K562 (cell line): ENCODE measurements around the gene MTMR12. TPM values are rescaled to one million over a fixed set of nuclear protein-coding genes. Genes with fewer than 3 reads are reported as not detected.

Source experiments
- ATAC-seq: fragments of 200-7000 bp; cut with Tn5 transposase; 3 replicates; pipeline ENCODE4 v1.9.1; 2020; ENCODE audit warnings: moderate library complexity
- BruUV-seq: library from RNA; stranded (reverse); fragments of 400-500 nt; replicated peaks from 2 replicates; lab custom pipeline; 2021; lab: Mats Ljungman, UMichigan
- CTCF ChIA-PET: fragments of 300-600 bp; formaldehyde crosslinking; extraction: SDS; loops from one replicate; lab custom pipeline; 2021; ENCODE audit warnings: low intra/inter-chr PET ratio; lab: Yijun Ruan, JAX
- POLR2A ChIA-PET: fragments of 300-600, 350-650 bp; sonication (Branson Sonifier 250); formaldehyde crosslinking; extraction: SDS; loops from one replicate; lab custom pipeline; 2021; ENCODE audit warnings: antibody characterized with exemption, inconsistent platforms; lab: Yijun Ruan, JAX
- DNase-seq, 4 experiments: peaks; one replicate each; pipeline versions ENCODE4 v3.0.0 to v3.0.0-alpha.2; 2011 to 2018; ENCODE audit warnings: low spot score in 3 of 4, mixed read lengths in 3 of 4; ENCODE audit errors: extremely low read depth in 1 of 4
- FAIRE-seq: peaks from 2 replicates; lab custom pipeline; 2011; peaks lifted over from hg19 to GRCh38; lab: Jason Lieb, UNC
- H2AFZ ChIP-seq: 2 replicates; pipeline ENCODE4 v1.6.0; 2011; ENCODE audit warnings: low read depth, low read length, control low read depth, inconsistent platforms
- H3K27ac ChIP-seq: fragments of 200-600 bp; 3 replicates; pipeline ENCODE4 v1.8.0; 2011; ENCODE audit warnings: low read depth, mild to moderate bottlenecking, control low read depth, inconsistent platforms, low read length, moderate library complexity, mixed read lengths; ENCODE audit errors: extremely low read depth
- H3K27me3 ChIP-seq, 2 experiments: fragments of 300-600 bp in 1 of 2; 2 replicates in 1 of 2; 3 replicates in 1 of 2; pipeline versions ENCODE4 v1.6.0 to v1.8.0; 2011; ENCODE audit warnings: inconsistent platforms in 2 of 2, low read length in 2 of 2, mild to moderate bottlenecking in 1 of 2, mixed read lengths in 1 of 2, moderate library complexity in 1 of 2; ENCODE audit not compliant: control insufficient read depth in 2 of 2, insufficient read depth in 2 of 2
- H3K36me3 ChIP-seq: fragments of 300-600 bp; 3 replicates; pipeline ENCODE4 v1.8.0; 2011; ENCODE audit warnings: mild to moderate bottlenecking, low read length, inconsistent platforms; ENCODE audit not compliant: control insufficient read depth, insufficient read depth
- H3K4me1 ChIP-seq, 2 experiments: fragments of 200-600 bp in 1 of 2; replicated peaks in 1 of 2; 2 replicates in 1 of 2; 3 replicates in 1 of 2; pipeline versions ENCODE4 v1.5.1 to v1.8.0; 2011; ENCODE audit warnings: inconsistent platforms in 2 of 2, low read length in 2 of 2, mild to moderate bottlenecking in 1 of 2, mixed read lengths in 1 of 2, moderate library complexity in 1 of 2; ENCODE audit not compliant: control insufficient read depth in 2 of 2, insufficient read depth in 2 of 2
- H3K4me2 ChIP-seq: 2 replicates; pipeline ENCODE4 v1.6.1; 2011; ENCODE audit warnings: low read length, control low read depth, inconsistent platforms, mixed read lengths; ENCODE audit not compliant: insufficient read depth
- H3K4me3 ChIP-seq: fragments of 200-600 bp; sonication (generic), shearing (Covaris generic); 2 replicates; pipeline ENCODE4 v1.5.1; 2016; ENCODE audit warnings: control low read depth, inconsistent platforms
- H3K79me2 ChIP-seq: fragments of 200-600 bp; 3 replicates; pipeline ENCODE4 v1.8.0; 2011; ENCODE audit warnings: low read length, inconsistent platforms; ENCODE audit not compliant: control insufficient read depth, insufficient read depth
- H3K9ac ChIP-seq, 2 experiments: 2 replicates each; pipeline versions ENCODE4 v1.6.0 to v1.6.1; 2011; ENCODE audit warnings: low read depth in 2 of 2, low read length in 2 of 2, control low read depth in 1 of 2, inconsistent platforms in 1 of 2, mild to moderate bottlenecking in 1 of 2, mixed read lengths in 1 of 2; ENCODE audit not compliant: insufficient read depth in 1 of 2
- H3K9me1 ChIP-seq: one replicate; pipeline ENCODE4 v1.6.0; 2011; ENCODE audit warnings: inconsistent platforms, mild to moderate bottlenecking, low read length, moderate library complexity; ENCODE audit not compliant: control insufficient read depth, insufficient read depth
- H3K9me3 ChIP-seq: replicated peaks from 2 replicates; pipeline ENCODE4 v1.5.1; 2011; ENCODE audit warnings: low read depth, low read length, inconsistent platforms; ENCODE audit not compliant: control insufficient read depth, insufficient read depth
- H4K20me1 ChIP-seq: replicated peaks from 2 replicates; pipeline ENCODE4 v1.6.1; 2011; ENCODE audit warnings: low read length, inconsistent platforms, mixed read lengths; ENCODE audit not compliant: control insufficient read depth, insufficient read depth
- BCOR ChIP-seq: fragments of 450-650 bp; IDR thresholded peaks from 2 replicates; pipeline ENCODE4 v1.6.1; 2016
- NCOA4 ChIP-seq: fragments of 450-650 bp; IDR thresholded peaks from 2 replicates; pipeline ENCODE4 v1.6.1; 2018; ENCODE audit warnings: mild to moderate bottlenecking; ENCODE audit not compliant: partially characterized antibody
- PBX2 ChIP-seq, 2 experiments: IDR thresholded peaks in 1 of 2; conservative IDR thresholded peaks in 1 of 2; 2 replicates each; pipeline ENCODE4 v1.6.1; 2016; ENCODE audit warnings: low read depth in 2 of 2, mild to moderate bottlenecking in 1 of 2, missing compliant biosample characterization in 1 of 2, missing genetic modification characterization in 1 of 2, moderate library complexity in 1 of 2
- RAD51 ChIP-seq: fragments of 450-650 bp; IDR thresholded peaks from 2 replicates; pipeline ENCODE4 v1.7.1; 2016; ENCODE audit warnings: low read depth, mild to moderate bottlenecking, borderline replicate concordance
- SRSF7 ChIP-seq: fragments of 200-400 bp; formaldehyde crosslinking; optimal IDR thresholded peaks from 2 replicates; pipeline ENCODE3; 2017; ENCODE audit warnings: mild to moderate bottlenecking, low read depth, low read length
- USF1 ChIP-seq: sonication (generic); formaldehyde crosslinking; IDR thresholded peaks from 2 replicates; pipeline ENCODE4 v1.9.0; 2022; ENCODE audit warnings: mild to moderate bottlenecking, missing genetic modification reagents
- USF2 ChIP-seq: sonication (generic); formaldehyde crosslinking; IDR thresholded peaks from 2 replicates; pipeline ENCODE4 v1.5.0; 2020; ENCODE audit warnings: missing genetic modification reagents
- XRCC4 ChIP-seq: IDR thresholded peaks from one replicate; pipeline ENCODE4 v1.6.1; 2011; ENCODE audit not compliant: insufficient read depth, insufficient read length; ENCODE audit errors: extremely low read depth
- ZNF121 ChIP-seq: sonication (generic); formaldehyde crosslinking; conservative IDR thresholded peaks from 2 replicates; pipeline ENCODE4 v1.8.0; 2022; ENCODE audit warnings: missing genetic modification reagents
- ZNF316 ChIP-seq: fragments of 450-650 bp; IDR thresholded peaks from 2 replicates; pipeline ENCODE4 v1.6.1; 2016
- WGBS: fragments of 100-300 bp; shearing (Covaris generic); methylation state at CpG from one replicate; pipeline ENCODE4 v1.1.6; 2016; ENCODE audit warnings: low coverage, mixed read lengths; ENCODE audit not compliant: insufficient coverage; ENCODE audit errors: missing lambda C conversion rate; 5-methylcytosine and 5-hydroxymethylcytosine counted together
- in situ Hi-C: fragments of 300-500 bp; cut with MboI; formaldehyde crosslinking; loops from 4 replicates; pipeline ENCODE4 v1.15.0; 2018; ENCODE audit warnings: inconsistent platforms, mixed read lengths
- intact Hi-C: fragments of 100-400 bp; cut with micrococcal nuclease; formaldehyde crosslinking; loops from 2 replicates; pipeline ENCODE4 v1.14.2; 2022
- polyA plus RNA-seq, 8 experiments: library from polyadenylated mRNA; depleted of rRNA in 4 of 8; stranded (reverse) in 5 of 8; unstranded in 3 of 8; fragments of >200 nt; fragmentation: Nextera tagmentation in 2 of 8; fragmentation: Illumina TruSeq in 1 of 8; extraction: Ambion mirVana in 2 of 8; extraction: Trizol in 1 of 8; gene quantifications; 2 replicates each; pipeline versions ENCODE4 v1.2.1 to v1.2.3, GENCODE V29; 2011 to 2014; ENCODE audit warnings: inconsistent platforms in 1 of 8, missing spikeins in 1 of 8
- total RNA-seq, 7 experiments: library from RNA; depleted of rRNA in 6 of 7; stranded (reverse); fragments of >200 nt in 6 of 7; fragmentation: Illumina TruSeq in 2 of 7; extraction: Trizol in 2 of 7; gene quantifications; 2 replicates each; pipeline versions ENCODE4 v1.2.1 to v1.2.3, GENCODE V29; 2011 to 2021; ENCODE audit warnings: low replicate concordance in 1 of 7

Gene MTMR12
- total and polyA plus RNA-seq, 9 of the 15 experiments (the other 6 are each of a cell fraction or from before 2014, with no cell fraction given) = 4.0 to 28.7 (median 17.1) TPM

GRCh38 chr5:32182463-32183063 is 130.2 kb downstream of the MTMR12 start:
- Histone ChIP-seq H3K9me1 (no peaks in the 10 kb centered on the region), H3K4me3 (no peak overlapping the region), H3K27me3 (no peaks in the 10 kb centered on the region), H3K79me2 (no peaks in the 10 kb centered on the region), H3K36me3 (no peaks in the 10 kb centered on the region), H3K27ac (no peak overlapping the region), H3K9ac (no peak overlapping the region), H3K9me3 (no peaks in the 10 kb centered on the region), H3K4me2 (no peak overlapping the region), H3K4me1 (no peaks in the 10 kb centered on the region), H2AFZ (peak overlapping the region; percentile 35; the same call in 1 of the 2 replicates), H4K20me1 (no peaks in the 10 kb centered on the region)
- 36% methylated on average over 5 of the region's 5 CpGs for WGBS
- intact Hi-C loops (no loop called here), in situ Hi-C loops (no loop called here)
- DNase-seq (no peak), ATAC-seq (peak; percentile 50), FAIRE-seq (no peak)
- no TSS peak for BruUV-seq
- ChIA-PET POLR2A (interaction anchor here (1.0 to 1.9 kb wide), 2 partner anchors 9 to 11 kb away, joined by 3 to 12 read pairs; partner anchors contain the start of gene GOLPH3), CTCF (no interaction called here)
- TF ChIP-seq USF2 (peak; percentile 49), SRSF7 (no peak), PBX2 (CRISPR knock-in tag; IDR thresholded peaks at IDR 0.05; ENCODE audit: low read depth) (no peak), PBX2 (tag; conservative IDR thresholded peaks at IDR 0.05; ENCODE audit: low read depth) (no peak), ZNF316 (peak; percentile 13; the same call in 1 of the 2 replicates), USF1 (CRISPR knock-in tag) (0 out of 2 replicates have a peak, but pooled peaks have one; percentile 15), RAD51 (0 out of 2 replicates have a peak, but pooled peaks have one; percentile 10), XRCC4 (no peak), ZNF121 (CRISPR knock-in tag) (peak; percentile 89), NCOA4 (no peak), BCOR (peak; percentile 19; the same call in 1 of the 2 replicates)
